Adipocyte (in vitro differentiated cells): ENCODE data around the gene GMPR.

Source experiments
- DNase-seq: peaks from one replicate; pipeline ENCODE4 v3.0.0-alpha.2; 2015; ENCODE audit warnings: low read depth
- H3K27me3 ChIP-seq: replicated peaks from 2 replicates; pipeline ENCODE4 v1.7.0; 2013; ENCODE audit warnings: mild to moderate bottlenecking, low read length, moderate library complexity; ENCODE audit not compliant: control insufficient read depth, insufficient read depth
- H3K36me3 ChIP-seq: 2 replicates; pipeline ENCODE4 v1.7.0; 2013; ENCODE audit warnings: low read length, mild to moderate bottlenecking, moderate library complexity; ENCODE audit not compliant: control insufficient read depth, insufficient read depth, severe bottlenecking
- H3K4me1 ChIP-seq: 2 replicates; pipeline ENCODE4 v1.7.0; 2013; ENCODE audit warnings: mild to moderate bottlenecking, low read length, moderate library complexity; ENCODE audit not compliant: control insufficient read depth, insufficient read depth
- H3K4me3 ChIP-seq: 2 replicates; pipeline ENCODE4 v1.7.0; 2013; ENCODE audit warnings: mild to moderate bottlenecking, low read length, moderate library complexity
- H3K9ac ChIP-seq: 2 replicates; pipeline ENCODE4 v1.7.0; 2013; ENCODE audit warnings: mild to moderate bottlenecking, low read length, moderate library complexity
- H3K9me3 ChIP-seq: 2 replicates; pipeline ENCODE4 v1.7.0; 2013; ENCODE audit warnings: mild to moderate bottlenecking, low read length, moderate library complexity; ENCODE audit not compliant: control insufficient read depth

GMPR gene

DNA sequence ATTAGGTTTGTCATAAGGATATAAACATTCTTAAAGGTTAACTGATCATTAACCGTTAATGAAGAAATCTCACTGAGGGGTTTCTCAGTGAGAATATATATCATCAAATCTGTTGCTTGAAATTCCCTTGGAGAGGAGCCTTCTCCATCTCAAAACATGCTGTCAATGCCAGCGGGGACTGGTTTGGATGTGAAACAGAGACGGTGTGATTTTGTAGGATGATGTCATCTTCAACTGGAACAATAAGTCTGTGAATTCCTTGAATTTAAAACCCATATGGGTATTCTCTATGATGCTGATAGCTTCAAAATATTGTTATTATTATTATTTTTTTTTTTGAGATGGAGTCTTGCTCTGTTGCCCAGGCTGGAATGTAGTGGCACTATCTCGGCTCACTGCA is 75.9 kb downstream of the GMPR start:
- H3K9me3 ChIP-seq: no peaks in the 10 kb centered on the region
- no peak overlapping the region for H3K9ac ChIP-seq
- H3K4me1 ChIP-seq: peaks cover 22% of the 10 kb centered on the region
- H3K27me3 ChIP-seq: no peaks in the 10 kb centered on the region
- no peak for DNase-seq
- H3K36me3 ChIP-seq: no peaks in the 10 kb centered on the region
- H3K4me3 ChIP-seq: no peak overlapping the region

DNA sequence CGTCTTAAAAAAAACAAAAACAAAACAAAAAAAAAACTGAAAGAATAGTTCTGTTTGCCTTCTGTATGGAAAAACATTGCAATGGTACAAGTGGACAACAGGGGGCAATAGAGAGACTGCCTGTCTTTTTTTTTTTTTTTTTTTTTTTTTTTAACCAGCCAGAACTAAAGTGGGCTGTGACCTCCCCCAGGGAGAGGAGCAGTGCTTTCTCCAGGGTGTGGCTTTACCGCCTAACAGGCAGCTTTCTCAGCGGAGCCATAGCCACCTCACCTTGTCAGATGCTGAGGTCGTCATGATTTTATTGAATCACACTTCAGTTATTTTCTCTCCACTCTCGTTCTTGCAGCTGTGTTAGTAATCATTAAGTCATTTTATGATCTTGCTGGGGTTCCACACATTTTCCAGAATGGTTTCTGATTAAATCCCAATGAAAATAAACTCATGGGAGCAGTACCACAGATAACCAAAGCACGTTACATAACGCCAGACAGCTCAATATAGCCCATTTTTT is 78.4 kb downstream of the GMPR start:
- no peaks in the 10 kb centered on the region for H3K27me3 ChIP-seq
- peak; percentile 72 for DNase-seq

GRCh38 chr6:16318538-16318937 is 80.2 kb downstream of the GMPR start:
- peak; percentile 67 for DNase-seq
- H3K9ac ChIP-seq: peak overlapping the region; percentile 48
- no peaks in the 10 kb centered on the region for H3K9me3 ChIP-seq
- H3K4me1 ChIP-seq: peaks cover 45% of the 10 kb centered on the region
- peak overlapping the region; percentile 4 for H3K4me3 ChIP-seq
- no peaks in the 10 kb centered on the region for H3K36me3 ChIP-seq
- H3K27me3 ChIP-seq: no peaks in the 10 kb centered on the region

More for the DNA sequence above, 78.4 kb downstream of the GMPR start:
- H3K36me3 ChIP-seq: no peaks in the 10 kb centered on the region
- H3K4me3 ChIP-seq: no peak overlapping the region
- H3K9ac ChIP-seq: no peak overlapping the region
- peaks cover 45% of the 10 kb centered on the region for H3K4me1 ChIP-seq
- H3K9me3 ChIP-seq: no peaks in the 10 kb centered on the region

GRCh38 chr6:16318953-16319720 is 80.8 kb downstream of the GMPR start:
- Histone ChIP-seq H3K4me1 (peaks cover 45% of the 10 kb centered on the region), H3K4me3 (peak overlapping the region; percentile 43), H3K27me3 (no peaks in the 10 kb centered on the region), H3K9me3 (no peaks in the 10 kb centered on the region), H3K36me3 (no peaks in the 10 kb centered on the region), H3K9ac (peak overlapping the region; percentile 61)
- no peak for DNase-seq

- H3K36me3 ChIP-seq: no peaks in the 10 kb centered on the region
- no peaks in the 10 kb centered on the region for H3K27me3 ChIP-seq
- peak overlapping the region; percentile 75 for H3K9ac ChIP-seq
- peaks cover 53% of the 10 kb centered on the region for H3K4me1 ChIP-seq
- no peaks in the 10 kb centered on the region for H3K9me3 ChIP-seq
- peak overlapping the region; percentile 67 for H3K4me3 ChIP-seq
- DNase-seq: peak; percentile 96
These were observed 81.6 kb downstream of the GMPR start for GRCh38 chr6:16319813-16320532.

DNA sequence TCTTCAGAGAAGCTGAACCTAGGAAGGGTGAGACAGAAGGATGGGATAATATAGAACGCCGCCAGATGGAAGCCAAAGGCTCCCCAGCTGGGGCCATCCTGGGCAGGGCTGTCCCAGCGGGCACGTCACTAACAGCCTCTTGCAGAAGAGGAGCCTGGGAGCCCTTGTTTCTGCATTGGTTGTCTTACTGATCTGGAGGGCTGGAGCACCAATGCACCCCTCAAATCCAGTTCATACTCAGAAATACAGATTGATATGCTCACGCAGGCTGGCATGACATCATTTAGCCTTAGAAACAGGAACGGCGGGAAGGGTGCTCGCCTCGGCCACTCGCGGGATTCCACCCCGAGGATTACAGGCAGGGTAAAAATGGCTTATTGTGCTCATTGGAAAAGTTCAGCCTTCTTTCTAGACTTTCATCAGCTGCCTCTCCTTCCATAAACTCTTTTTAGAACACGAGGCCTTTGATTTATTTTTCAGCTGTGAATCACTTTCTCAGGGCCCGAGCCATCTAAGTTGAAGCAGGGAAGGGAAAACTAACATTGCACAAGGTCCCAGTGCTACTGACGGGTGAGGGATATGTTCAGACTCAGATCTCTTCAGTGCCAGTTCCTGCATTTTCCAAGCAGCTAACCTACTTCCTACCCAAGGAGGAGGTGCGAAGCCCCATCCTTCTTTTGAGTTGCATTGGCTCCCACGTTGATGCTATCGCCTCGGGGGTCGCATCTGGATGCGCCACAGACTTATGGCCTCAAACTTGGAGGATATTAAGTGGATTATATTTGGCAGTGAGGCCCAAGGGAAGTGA is 82.3 kb downstream of the GMPR start:
- H3K36me3 ChIP-seq: no peaks in the 10 kb centered on the region
- no peaks in the 10 kb centered on the region for H3K27me3 ChIP-seq
- peak overlapping the region; percentile 67 for H3K4me3 ChIP-seq
- peaks cover 53% of the 10 kb centered on the region for H3K4me1 ChIP-seq
- DNase-seq: peak; percentile 43
- no peaks in the 10 kb centered on the region for H3K9me3 ChIP-seq
- peak overlapping the region; percentile 75 for H3K9ac ChIP-seq

- Histone ChIP-seq H3K36me3 (peaks cover 5% of the 10 kb centered on the region), H3K4me3 (no peak overlapping the region), H3K9me3 (no peaks in the 10 kb centered on the region), H3K27me3 (no peaks in the 10 kb centered on the region), H3K4me1 (peaks cover 53% of the 10 kb centered on the region), H3K9ac (peak overlapping the region; percentile 24)
- DNase-seq: no peak
These were observed 82.9 kb downstream of the GMPR start for GRCh38 chr6:16321341-16321710.

GRCh38 chr6:16321826-16322225 is 83.4 kb downstream of the GMPR start:
- Histone ChIP-seq H3K27me3 (no peaks in the 10 kb centered on the region), H3K36me3 (peaks cover 6% of the 10 kb centered on the region), H3K4me3 (no peak overlapping the region), H3K9ac (no peak overlapping the region), H3K4me1 (peaks cover 51% of the 10 kb centered on the region), H3K9me3 (no peaks in the 10 kb centered on the region)
- DNase-seq: no peak

DNA sequence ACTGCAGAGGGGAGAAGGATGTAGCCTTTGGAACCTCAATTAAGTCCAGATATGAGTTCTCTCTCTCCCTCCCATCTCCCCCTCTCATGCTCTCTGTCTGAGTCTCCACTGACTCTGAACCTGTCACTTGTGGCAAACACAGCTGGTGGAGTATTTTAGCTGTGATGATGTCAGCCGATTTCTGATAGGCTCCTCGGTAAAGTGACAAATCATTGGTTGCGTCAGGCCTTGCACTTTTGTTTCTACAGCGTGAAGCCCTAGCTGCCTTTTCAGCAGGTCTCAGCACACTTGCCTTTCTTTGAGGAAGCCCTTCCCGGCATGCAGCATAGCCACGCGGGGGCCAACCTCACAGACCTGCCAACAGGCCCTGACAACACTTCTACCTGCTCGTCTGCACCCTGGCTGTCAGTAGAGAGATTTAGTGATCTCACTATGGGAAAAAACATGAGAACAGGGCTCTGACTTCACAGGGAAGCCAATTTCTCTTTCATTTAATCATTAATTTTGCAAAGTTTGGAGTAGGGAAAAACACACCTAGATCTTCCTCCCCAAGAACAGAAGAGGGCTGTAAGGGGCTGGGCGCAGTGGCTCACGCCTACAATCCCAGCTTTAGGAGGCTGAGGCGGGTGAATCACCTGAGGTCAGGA is 84.4 kb downstream of the GMPR start:
- Histone ChIP-seq H3K4me1 (peaks cover 46% of the 10 kb centered on the region), H3K4me3 (no peak overlapping the region)
- DNase-seq: peak; percentile 65

GRCh38 chr6:16324184-16324583 is 85.8 kb downstream of the GMPR start:
- DNase-seq: no peak
- H3K27me3 ChIP-seq: no peaks in the 10 kb centered on the region
- H3K4me1 ChIP-seq: peaks cover 32% of the 10 kb centered on the region
- H3K9me3 ChIP-seq: no peaks in the 10 kb centered on the region
- H3K4me3 ChIP-seq: no peak overlapping the region
- H3K36me3 ChIP-seq: peaks cover 6% of the 10 kb centered on the region
- peak overlapping the region; percentile 4 for H3K9ac ChIP-seq

More for the DNA sequence above, 84.4 kb downstream of the GMPR start:
- no peaks in the 10 kb centered on the region for H3K9me3 ChIP-seq
- no peaks in the 10 kb centered on the region for H3K27me3 ChIP-seq
- peaks cover 6% of the 10 kb centered on the region for H3K36me3 ChIP-seq
- no peak overlapping the region for H3K9ac ChIP-seq
